Measurements from ENCODE around the gene RING1.

Gene RING1

GRCh38 chr6:33168639-33169038 is 39.7 kb upstream of the RING1 start:
- no peak for TF ChIP-seq CTCF (IDR thresholded peaks at IDR 0.05; ENCODE audit: borderline replicate concordance, insufficient read depth, low read depth, low read length)
- H3K4me3 ChIP-seq (ENCODE audit: low read depth, low read length): no peak overlapping the region

- H3K4me3 ChIP-seq (ENCODE audit: low read depth, low read length): no peak overlapping the region
- TF ChIP-seq CTCF (IDR thresholded peaks at IDR 0.05; ENCODE audit: borderline replicate concordance, insufficient read depth, low read depth, low read length): no peak
Measured at GRCh38 chr6:33169291-33170175, 38.8 kb upstream of the RING1 start.

DNA sequence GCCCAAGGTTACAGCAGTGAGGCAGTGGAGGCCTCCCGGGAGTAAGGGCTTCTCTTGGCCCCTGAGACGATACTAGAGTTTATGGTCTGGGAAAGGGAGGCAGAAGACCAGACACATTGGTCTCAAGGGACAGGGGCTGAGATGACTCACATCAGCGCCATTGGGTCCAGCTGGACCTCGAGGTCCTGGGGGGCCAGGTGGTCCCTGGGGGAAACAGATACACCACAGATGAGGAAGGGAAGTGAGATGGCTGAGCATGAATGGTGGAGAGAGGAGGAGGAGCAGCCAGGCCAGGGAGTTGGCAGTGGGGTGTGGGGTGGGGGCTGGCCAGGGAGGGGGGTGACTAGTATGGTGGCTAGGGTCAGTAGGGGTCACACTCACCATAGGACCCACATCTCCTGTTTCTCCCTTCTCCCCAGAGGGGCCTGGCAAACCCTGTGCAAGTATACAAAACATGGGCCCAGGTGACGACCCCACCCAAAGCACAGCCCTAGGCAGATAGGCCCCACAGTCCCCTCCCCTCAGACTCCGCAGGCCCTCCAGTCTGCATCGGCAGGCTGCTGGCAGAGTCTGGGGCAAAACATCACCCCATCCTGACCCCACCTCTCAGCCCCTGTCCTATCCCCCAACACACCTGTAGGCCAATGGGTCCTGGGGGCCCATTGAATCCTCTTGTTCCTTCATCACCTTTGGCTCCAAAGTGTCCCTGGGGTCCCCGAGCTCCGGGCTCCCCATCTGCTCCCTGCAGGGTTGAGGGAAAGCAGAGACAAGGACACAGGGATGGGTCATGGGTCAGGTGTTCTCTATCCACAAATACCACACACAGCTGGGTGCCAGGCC is 37.9 kb upstream of the RING1 start:
- H3K4me3 ChIP-seq (ENCODE audit: low read depth, low read length): no peak overlapping the region
- no peak for TF ChIP-seq CTCF (IDR thresholded peaks at IDR 0.05; ENCODE audit: borderline replicate concordance, insufficient read depth, low read depth, low read length)

- TF ChIP-seq CTCF (IDR thresholded peaks at IDR 0.05; ENCODE audit: borderline replicate concordance, insufficient read depth, low read depth, low read length): no peak
- H3K4me3 ChIP-seq (ENCODE audit: low read depth, low read length): no peak overlapping the region
Measured at GRCh38 chr6:33171016-33171879, 37.1 kb upstream of the RING1 start.

DNA sequence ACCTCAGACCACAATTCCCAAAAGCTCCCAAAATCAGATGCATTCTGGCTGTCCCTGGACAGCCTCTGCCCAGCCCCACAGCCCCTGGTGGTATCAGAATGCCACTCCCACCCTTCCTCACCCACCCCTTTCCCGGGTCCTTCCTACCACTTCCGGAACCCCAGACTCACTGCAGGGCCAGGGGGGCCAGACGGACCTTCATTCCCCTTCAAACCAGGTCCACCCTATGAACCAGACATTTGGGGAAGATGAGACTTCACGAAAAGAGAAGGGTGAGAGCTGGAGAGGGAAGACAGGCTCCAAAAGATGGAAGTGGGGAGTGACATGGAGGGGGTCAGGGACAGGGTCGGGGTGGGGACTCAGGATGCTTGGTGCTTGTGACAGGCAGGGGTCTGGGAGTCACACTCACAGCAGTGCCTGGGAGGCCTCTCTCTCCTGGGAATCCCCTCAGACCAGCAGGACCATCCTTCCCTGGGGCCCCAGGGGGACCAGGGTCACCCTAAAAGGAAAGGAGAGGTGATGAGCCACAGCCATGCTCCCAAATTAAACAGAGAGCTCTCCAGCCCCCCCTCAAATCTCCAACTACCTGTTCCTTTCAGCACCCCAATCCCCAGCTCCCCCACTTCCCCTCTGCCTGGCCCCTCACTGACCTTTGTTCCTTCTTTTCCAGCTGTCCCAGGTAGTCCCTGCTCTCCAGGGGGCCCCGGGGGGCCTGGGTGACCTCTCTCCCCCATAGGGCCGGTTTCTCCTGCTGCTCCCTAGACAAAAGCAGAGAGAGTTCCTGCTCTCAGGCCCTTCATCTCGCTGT is 36.2 kb upstream of the RING1 start:
- no peak overlapping the region for H3K4me3 ChIP-seq (ENCODE audit: low read depth, low read length)
- TF ChIP-seq CTCF (IDR thresholded peaks at IDR 0.05; ENCODE audit: borderline replicate concordance, insufficient read depth, low read depth, low read length): no peak

Measured in GM12875 (cell line).